Measurements from ENCODE around the gene ARFIP2. TPM values are rescaled to one million over a fixed set of nuclear protein-coding genes. Genes with fewer than 3 reads are reported as not detected.

ARFIP2 gene
- total and polyA plus RNA-seq, 2 of the 8 experiments (the other 6 are each of a cell fraction or from before 2014, with no cell fraction given): 48.3 to 48.7 TPM

DNA sequence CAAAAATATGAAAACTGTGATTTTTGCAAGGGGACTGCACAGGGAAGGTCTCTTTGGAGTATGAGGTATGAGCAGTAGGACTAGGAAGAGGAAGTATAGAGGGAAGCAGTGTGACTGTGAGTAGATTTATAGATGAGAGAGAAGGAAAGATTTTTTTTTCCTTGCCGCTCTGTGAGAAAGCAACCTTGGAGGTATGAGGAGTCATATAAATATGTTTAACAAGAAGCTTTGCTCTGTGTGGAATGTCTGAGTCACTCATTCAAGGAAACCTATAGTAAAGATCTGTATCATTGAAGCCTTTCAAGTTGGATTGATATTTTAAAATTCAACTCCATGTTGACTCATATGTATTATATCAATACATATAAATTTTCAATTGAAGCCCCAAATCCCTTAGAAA, 42.1 kb upstream of the ARFIP2 start:
- H3K23me2 ChIP-seq (ENCODE audit: low read depth, low read length): no peaks in the 10 kb centered on the region
- H3K4me2 ChIP-seq (ENCODE audit: insufficient read depth in 1 of 2, low read depth in 2 of 2, low read length in 2 of 2): no peak overlapping the region
- H4K20me1 ChIP-seq (replicated peaks in 1 of 2; ENCODE audit: control insufficient read depth in 1 of 2, insufficient read depth in 2 of 2, low read length in 2 of 2): peaks cover 0 to 4% of the 10 kb centered on the region in 2 experiments
- H3K79me1 ChIP-seq (ENCODE audit: low read depth, low read length): no peaks in the 10 kb centered on the region
- no peak overlapping the region for H3K18ac ChIP-seq (ENCODE audit: extremely low read depth, low read length)
- H3K79me2 ChIP-seq (ENCODE audit: control insufficient read depth in 1 of 2, insufficient read depth in 2 of 2, low read length in 2 of 2): no peaks in the 10 kb centered on the region
- 58% methylated on average over 1 of the region's 1 CpG; no CpG with 5 or more reads in 1 of the 2 experiments for WGBS, 2 experiments (ENCODE audit: extremely low coverage in 1 of 2, insufficient coverage in 1 of 2, insufficient read length in 1 of 2, insufficient replicate concordance in 2 of 2, low coverage in 1 of 2, low lambda C conversion rate in 2 of 2, missing lambda C conversion rate in 1 of 2)
- 0 out of 8 replicates have a peak, but pooled peaks cover 0 to 3% (median 0%) of the 10 kb centered on the region in 4 experiments for H3K36me3 ChIP-seq (ENCODE audit: control insufficient read depth in 2 of 4, insufficient read depth in 4 of 4, low read length in 3 of 4)
- CTCF ChIA-PET (ENCODE audit: partially characterized antibody): interaction anchor here (1.3 kb wide), 2 partner anchors 12 to 80 kb away, joined by 3 to 4 read pairs; no protein-coding TSS in a partner anchor
- DNase-seq (ENCODE audit: low read depth in 1 of 2, low spot score in 2 of 2) (no peak), FAIRE-seq (no peak)
- H2BK12ac ChIP-seq (ENCODE audit: low read depth, low read length): no peak overlapping the region
- H2AK5ac ChIP-seq (ENCODE audit: low read depth, low read length): no peak overlapping the region
- no peak overlapping the region for H2BK15ac ChIP-seq (ENCODE audit: low read length)
- no peak overlapping the region for H4K8ac ChIP-seq (ENCODE audit: extremely low read depth, insufficient read depth, low read length)
- H3K27ac ChIP-seq (ENCODE audit: low read depth, low read length): no peak overlapping the region
- H2BK120ac ChIP-seq (replicated peaks; ENCODE audit: low read depth, low read length): no peak overlapping the region
- H4K5ac ChIP-seq (ENCODE audit: insufficient read length, low read depth, low read length): no peak overlapping the region
- no peak overlapping the region for H4K91ac ChIP-seq (replicated peaks; ENCODE audit: insufficient read length, low read length)
- no peak overlapping the region for H3K4me3 ChIP-seq (ENCODE audit: extremely low read depth in 1 of 4, insufficient read depth in 2 of 4, low read depth in 3 of 4, low read length in 4 of 4)
- H2BK5ac ChIP-seq (ENCODE audit: low read depth, low read length): no peak overlapping the region
- no peaks in the 10 kb centered on the region for H3K4me1 ChIP-seq (replicated peaks in 1 of 4; ENCODE audit: control insufficient read depth in 3 of 4, insufficient read depth in 4 of 4, low read length in 3 of 4)
- no peak overlapping the region for H3K14ac ChIP-seq (ENCODE audit: insufficient read length)
- H3K56ac ChIP-seq (replicated peaks; ENCODE audit: insufficient read length, low read depth, low read length): no peak overlapping the region
- H2AFZ ChIP-seq (ENCODE audit: low read length): no peak overlapping the region
- H3K9ac ChIP-seq (replicated peaks in 1 of 4; ENCODE audit: extremely low read depth in 1 of 4, low read depth in 3 of 4, low read length in 3 of 4): no peak overlapping the region
- POLR2A ChIA-PET (ENCODE audit: partially characterized antibody): interaction anchor here (0.6 to 1.2 kb wide), 2 partner anchors 74 to 104 kb away, joined by 3 read pairs; partner anchors contain the start of gene APBB1
- H3K4ac ChIP-seq (replicated peaks; ENCODE audit: insufficient read length, low read depth, low read length): no peak overlapping the region
- no peak overlapping the region for H2BK20ac ChIP-seq (ENCODE audit: low read length)
- H3K27me3 ChIP-seq (replicated peaks in 1 of 4; ENCODE audit: control insufficient read depth in 3 of 4, extremely low read depth in 1 of 4, insufficient read depth in 3 of 4, low read length in 3 of 4): no peaks in the 10 kb centered on the region
- H3K23ac ChIP-seq (ENCODE audit: insufficient read length): no peak overlapping the region
- H3K9me3 ChIP-seq (ENCODE audit: insufficient read depth in 2 of 2, low read depth in 1 of 2, low read length in 1 of 2): no peaks in the 10 kb centered on the region
- no peak for TF ChIP-seq RXRA (IDR thresholded peaks at IDR 0.05; ENCODE audit: insufficient read depth, low read depth, low read length)
